ENCODE data around the gene CDK17.

CDK17 gene

GRCh38 chr12:96261557-96261956 lies 138.7 kb downstream of the CDK17 start:
- DNase-seq (ENCODE audit: low spot score) = peak; percentile 52

GRCh38 chr12:96260644-96261043 lies 139.6 kb downstream of the CDK17 start:
- DNase-seq (ENCODE audit: low spot score) = no peak

GRCh38 chr12:96260231-96260630 lies 140.0 kb downstream of the CDK17 start:
- DNase-seq (ENCODE audit: low spot score) = no peak

GRCh38 chr12:96258104-96258961 lies 141.9 kb downstream of the CDK17 start:
- DNase-seq (ENCODE audit: low spot score) = no peak

- DNase-seq (ENCODE audit: low spot score) = no peak
Observed at GRCh38 chr12:96257550-96258103, 142.6 kb downstream of the CDK17 start.

GRCh38 chr12:96256672-96257361 lies 143.4 kb downstream of the CDK17 start:
- DNase-seq (ENCODE audit: low spot score) = no peak

- no peak for DNase-seq (ENCODE audit: low spot score)
Observed at GRCh38 chr12:96255077-96255476, 145.2 kb downstream of the CDK17 start.

DNA sequence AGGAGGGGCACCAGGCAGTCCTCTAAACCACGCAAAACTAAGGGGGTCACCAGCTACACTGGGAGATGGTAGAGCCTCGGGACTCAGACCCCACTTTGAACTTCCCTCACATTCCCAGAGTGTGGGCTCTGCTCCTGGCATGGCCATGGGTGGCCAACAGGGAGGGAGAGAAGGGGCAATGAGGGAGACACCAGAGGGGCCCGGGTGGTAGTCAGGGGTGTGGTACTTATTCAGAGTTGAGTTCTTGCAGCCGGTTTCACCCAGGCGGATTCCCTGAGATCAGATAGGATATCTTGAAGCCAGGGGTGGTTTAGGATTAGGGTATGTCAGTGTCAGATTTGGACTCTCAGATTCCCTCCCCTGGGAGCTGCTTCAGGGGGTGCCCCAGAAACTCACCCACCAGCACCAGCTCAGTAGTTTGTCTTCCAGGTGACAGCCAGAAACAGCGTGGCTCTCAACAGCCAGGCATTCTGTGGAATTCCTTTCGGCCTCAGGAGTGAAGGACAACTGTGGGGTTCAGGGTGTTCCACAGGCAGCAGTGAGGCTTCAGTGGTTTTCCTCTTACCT lies 150.0 kb downstream of the CDK17 start:
- DNase-seq (ENCODE audit: low spot score) = no peak

DNA sequence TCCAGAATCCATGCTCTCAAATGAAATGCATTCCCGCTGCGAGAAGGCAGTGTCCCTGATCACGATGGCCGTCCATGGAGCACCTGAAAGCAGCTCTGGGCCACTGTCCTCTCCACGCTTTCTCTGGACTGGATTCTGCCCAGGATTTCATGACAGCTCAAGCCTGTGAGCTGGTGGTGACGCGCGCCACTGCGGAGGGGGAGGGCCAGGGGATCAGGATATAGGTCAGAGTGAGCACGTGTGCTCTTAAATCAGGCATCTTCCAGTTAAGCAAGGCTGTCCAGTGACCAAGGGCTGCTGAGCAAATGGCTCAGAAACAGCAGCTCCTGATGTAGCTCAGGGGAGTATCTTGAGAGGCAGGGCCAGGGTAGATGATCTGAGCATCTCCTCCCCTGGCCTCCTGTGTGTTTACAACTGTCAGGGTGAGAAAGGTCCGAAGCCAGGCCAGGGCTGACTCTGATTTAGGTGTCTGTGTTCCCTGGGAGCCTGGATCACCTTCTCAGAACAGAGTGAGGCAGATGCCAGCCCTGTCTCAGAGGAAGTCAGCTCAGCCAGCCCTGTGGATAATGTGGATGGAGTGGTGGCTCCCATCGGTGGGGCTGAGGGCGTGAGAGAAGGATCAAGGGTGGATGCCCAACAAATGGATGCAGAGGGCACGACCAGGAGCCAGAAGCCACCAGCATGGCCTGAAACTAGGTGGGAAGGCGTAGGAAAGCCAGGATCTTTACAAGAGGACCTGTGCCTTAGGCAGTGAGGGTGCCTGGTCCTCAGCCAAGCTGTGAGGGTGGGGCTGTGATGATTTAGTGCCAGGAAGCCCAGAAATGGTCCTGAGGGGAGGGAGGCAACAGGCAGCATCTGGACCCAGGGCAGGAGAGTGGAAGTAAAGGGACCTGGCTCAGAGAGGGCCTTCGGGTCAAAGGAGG lies 150.8 kb downstream of the CDK17 start:
- DNase-seq (ENCODE audit: low spot score) = no peak

- DNase-seq (ENCODE audit: low spot score) = no peak
Observed at GRCh38 chr12:96248136-96248931, 151.9 kb downstream of the CDK17 start.

DNA sequence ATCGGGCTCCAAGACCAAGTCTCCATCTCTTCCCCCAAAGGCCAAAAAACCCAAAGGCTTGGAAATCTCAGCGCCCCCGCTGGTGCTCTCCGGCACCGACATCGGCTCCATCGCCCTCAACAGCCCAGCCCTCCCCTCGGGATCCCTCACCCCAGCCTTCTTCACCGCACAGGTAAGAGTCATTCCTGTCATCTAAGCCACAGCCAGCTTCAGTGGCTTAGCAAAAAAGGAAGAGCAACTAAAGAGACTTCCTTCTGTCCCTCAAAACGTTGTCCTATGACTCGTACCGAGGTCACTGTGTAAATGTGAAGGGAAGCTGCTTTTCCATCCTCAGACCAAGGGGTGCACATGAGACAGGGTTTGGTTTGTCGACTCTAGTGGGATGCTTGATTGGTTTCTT lies 152.7 kb downstream of the CDK17 start:
- peak; percentile 66 for DNase-seq (ENCODE audit: low spot score)

DNA sequence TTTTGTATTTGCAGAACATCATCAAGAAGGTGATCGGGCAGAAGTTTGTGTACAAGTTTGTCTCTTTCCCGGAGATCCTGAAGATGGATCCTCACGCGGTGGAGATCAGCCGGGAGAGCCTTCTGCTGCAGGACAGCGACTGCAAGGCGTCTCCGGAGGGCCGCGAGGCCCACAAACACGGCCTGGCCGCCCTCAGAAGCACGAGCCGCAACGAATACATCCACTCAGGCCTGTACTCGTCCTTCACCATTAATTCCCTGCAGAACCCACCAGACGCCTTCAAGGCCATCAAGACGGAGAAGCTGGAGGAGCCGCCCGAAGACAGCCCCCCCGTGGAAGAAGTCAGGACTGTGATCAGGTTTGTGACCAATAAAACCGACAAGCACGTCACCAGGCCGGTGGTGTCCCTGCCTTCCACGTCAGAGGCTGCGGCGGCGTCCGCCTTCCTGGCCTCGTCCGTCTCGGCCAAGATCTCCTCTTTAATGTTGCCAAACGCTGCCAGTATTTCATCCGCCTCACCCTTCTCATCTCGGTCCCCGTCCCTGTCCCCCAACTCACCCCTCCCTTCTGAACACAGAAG lies 153.2 kb downstream of the CDK17 start:
- no peak for DNase-seq (ENCODE audit: low spot score)

DNA sequence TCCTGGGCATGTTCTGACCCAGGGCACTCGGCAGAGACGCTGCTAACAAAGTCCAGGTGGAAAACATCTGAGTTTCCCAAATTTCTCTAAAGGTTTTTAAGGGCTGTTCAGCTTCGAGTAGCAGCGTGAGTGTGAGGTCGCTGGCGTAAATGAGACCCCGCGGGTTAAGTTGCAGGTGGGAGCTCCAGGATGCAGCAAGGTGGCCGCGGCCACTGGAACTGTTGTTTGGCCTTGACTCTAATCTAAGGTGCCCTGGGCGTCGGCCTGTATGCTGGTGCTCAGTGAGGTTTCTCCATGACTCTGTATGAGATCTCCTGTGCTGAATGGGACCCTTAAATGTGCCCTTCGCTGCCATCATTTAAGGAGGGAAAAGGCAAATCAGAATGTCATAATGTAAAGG lies 155.4 kb downstream of the CDK17 start:
- no peak for DNase-seq (ENCODE audit: low spot score)

GRCh38 chr12:96242597-96242996 lies 157.6 kb downstream of the CDK17 start:
- DNase-seq (ENCODE audit: low spot score) = no peak

DNA sequence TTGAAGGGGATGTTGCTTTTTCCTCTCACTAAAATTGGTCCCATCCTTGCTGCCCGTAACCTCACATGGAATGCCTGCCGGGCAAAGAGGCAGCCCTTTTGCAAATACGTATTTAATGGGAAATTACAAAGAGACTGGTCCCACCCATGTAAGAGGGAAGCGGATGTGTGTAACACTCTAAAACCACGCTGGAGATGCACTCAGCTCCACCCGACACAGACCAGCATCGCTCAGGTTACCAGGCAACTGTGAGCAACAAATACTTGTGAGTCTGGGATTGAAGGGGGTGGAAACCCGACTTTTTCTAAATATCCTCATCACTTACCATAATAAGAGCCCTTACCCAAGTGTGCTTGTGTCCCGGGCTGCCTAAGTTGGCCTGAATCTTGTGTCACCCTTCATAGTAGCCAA lies 158.4 kb downstream of the CDK17 start:
- DNase-seq (ENCODE audit: low spot score) = no peak

DNA sequence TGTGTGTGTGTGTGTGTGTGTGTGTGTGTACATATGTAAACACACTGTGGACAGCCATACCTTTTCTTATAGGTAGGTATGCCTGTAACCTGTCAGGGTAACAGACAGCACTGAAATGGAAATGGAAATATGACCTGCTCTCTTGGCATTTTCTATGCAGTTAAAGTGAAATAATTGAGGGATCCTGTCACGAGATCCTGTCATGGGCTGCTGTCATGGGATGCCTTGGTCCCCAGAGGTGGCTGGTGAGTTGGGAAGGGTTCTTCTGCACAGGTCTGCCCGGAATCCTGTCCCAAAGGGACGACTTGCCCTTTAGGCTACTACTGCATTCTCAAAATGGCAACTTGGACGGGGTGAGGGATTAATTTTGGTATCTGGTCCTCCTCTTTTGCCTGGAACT lies 158.8 kb downstream of the CDK17 start:
- DNase-seq (ENCODE audit: low spot score) = no peak

DNA sequence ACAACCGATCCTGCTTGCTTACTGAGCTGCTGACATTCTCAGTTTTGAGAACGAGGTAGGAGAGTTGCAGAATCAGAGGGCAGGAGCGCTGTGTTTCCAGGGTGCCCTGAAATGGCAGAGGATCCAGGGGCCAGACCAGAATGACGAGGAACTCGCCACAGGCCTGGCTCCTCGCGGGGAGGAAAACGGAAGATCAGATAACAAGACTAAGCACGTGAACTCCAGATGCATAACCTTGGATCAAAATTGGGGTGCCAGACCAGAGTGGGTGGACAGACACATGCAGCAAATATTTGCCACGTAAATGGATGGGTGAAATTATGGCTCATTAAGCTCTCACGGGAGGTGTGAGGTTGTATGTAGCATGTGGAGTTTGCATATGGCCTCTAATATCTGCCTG lies 159.6 kb downstream of the CDK17 start:
- DNase-seq (ENCODE audit: low spot score) = no peak

DNA sequence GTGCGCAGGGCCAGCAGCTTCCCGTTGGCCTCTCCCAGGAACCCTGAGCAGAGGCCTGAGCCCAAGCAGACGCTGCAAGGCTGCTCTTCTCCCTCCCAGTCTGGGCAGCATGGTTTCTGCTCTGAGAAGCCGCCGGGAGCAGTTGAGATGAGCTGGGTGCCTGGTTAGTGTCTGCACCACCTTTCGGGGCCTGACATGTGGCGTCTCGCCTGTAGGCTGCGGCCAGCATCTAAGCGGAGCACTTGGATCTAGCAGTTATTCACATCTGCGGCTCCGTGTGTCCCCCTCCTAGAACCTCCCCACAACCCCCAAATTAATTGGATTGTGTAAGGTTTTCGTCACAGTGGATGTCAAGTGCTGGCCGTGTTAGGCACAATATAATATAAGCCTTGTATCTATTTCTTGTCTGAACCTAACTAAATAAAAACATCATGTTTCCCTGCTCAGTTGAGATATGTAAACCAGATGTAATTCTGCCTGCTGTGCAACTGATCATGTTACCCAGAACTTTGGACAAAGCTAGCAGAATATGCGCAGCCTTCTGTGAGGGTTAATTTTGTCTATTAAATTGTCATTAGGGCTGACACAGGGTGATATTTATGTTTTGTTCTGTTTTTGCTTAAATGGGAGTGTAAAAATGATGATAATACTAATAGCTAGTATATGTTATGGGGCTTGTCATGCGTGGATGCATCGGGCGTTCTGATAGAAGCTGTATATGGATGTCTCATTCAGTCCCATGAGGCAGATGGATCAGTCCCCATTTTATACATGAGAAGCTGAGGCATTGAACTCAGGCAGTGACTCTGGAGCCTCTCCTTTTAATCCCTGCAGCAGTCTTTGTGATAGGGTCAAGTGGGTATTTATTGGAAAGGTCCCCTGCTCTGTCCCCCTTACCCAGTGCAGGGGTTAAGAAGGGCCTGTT lies 160.3 kb downstream of the CDK17 start:
- no peak for DNase-seq (ENCODE audit: low spot score)

GRCh38 chr12:96238336-96239047 lies 161.7 kb downstream of the CDK17 start:
- no peak for DNase-seq (ENCODE audit: low spot score)
